ENCODE results near the gene SLC35E4.

GRCh38 chr22:30643055-30643875 lies 7.7 kb downstream of the SLC35E4 start:
- TF ChIP-seq CTCF (IDR thresholded peaks at IDR 0.05) (no peak), POLR2A (IDR thresholded peaks at IDR 0.05) (no peak)

All from body of pancreas (tissue), 4 donors.